Mucosa of descending colon (tissue), 3 donors: ENCODE results near the gene FOXP1. TPM values are rescaled to one million over a fixed set of nuclear protein-coding genes. Genes with fewer than 3 reads are reported as not detected.

Experiments
- ATAC-seq: fragments of 200-7000 bp; cut with Tn5 transposase; one replicate; pipeline ENCODE4 v1.9.1; 2020; ENCODE audit warnings: mild to moderate bottlenecking, moderate library complexity
- DNase-seq, 3 donors: peaks; one replicate each; pipeline ENCODE4 v3.0.0-alpha.2; 2020
- H3K36me3 ChIP-seq: fragments of 200-600 bp; one replicate; pipeline ENCODE4 v1.8.0; 2021; ENCODE audit warnings: low read depth, mild to moderate bottlenecking
- H3K4me1 ChIP-seq: fragments of 200-600 bp; one replicate; pipeline ENCODE4 v1.8.0; 2021; ENCODE audit warnings: low read depth, mild to moderate bottlenecking
- H3K4me3 ChIP-seq: fragments of 200-600 bp; one replicate; pipeline ENCODE4 v1.8.0; 2021; ENCODE audit warnings: mild to moderate bottlenecking
- H3K9me3 ChIP-seq: fragments of 200-600 bp; one replicate; pipeline ENCODE4 v1.8.0; 2021; ENCODE audit warnings: mild to moderate bottlenecking
- intact Hi-C, 2 donors: fragments of 100-400 bp; cut with DNase I in 1 of 2; cut with micrococcal nuclease in 1 of 2; formaldehyde crosslinking; loops; one replicate each; pipeline versions ENCODE4 v1.11.0 to v1.11.1; 2022; cut with DNase I, micrococcal nuclease
- total RNA-seq, 3 donors: library from RNA; stranded (reverse); fragmentation: NEBNext Ultra II Directional in 2 of 3; extraction: Animal tissue kit (Norgen Biotek cat#: 25700) in 2 of 3; gene quantifications; one replicate each; pipeline versions ENCODE4 v1.2.1 to v1.2.4, GENCODE V29; 2021 to 2023
- TF ChIP-seq, protein P1 (sequence below): fragments of 200-600 bp; IDR thresholded peaks from one replicate; pipeline ENCODE4 v1.8.0; 2022; ENCODE audit warnings: antibody characterized with exemption, mild to moderate bottlenecking
- donor health status: DM: no; HTN: no; CAD: no; lungs with moderate emphysema.
- donor health status: DM: no; HTN: no; CAD: no.
- donor health status: DM: no; HTN: yes; CAD: no.

Gene FOXP1
- total RNA-seq, 3 donors from 2014 or later, result 133 to 217 (median 214) TPM

DNA sequence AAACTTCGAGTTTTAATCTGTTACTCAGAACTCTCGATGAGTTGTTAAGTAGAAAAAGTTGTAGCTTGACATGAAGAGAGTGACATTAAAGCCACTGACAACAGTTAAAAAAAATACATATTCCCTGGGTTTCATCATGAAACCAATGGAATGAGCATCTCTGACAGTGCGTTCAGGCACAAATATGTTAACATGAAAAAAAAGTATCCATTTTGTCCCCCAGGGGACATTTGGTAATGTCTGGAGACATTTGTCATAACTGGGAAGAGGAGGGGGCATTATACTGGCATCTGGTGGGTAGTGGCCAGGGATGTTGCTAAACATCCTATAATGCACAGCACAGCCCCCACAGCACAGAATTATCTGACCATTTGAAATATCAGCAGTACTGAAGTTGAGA lies 14.8 kb upstream of the FOXP1 start:
- DNase-seq (no peak), ATAC-seq (no peak)
- Histone ChIP-seq H3K36me3 (no peaks in the 10 kb centered on the region), H3K4me3 (no peak overlapping the region), H3K4me1 (no peaks in the 10 kb centered on the region), H3K9me3 (no peaks in the 10 kb centered on the region)
- TF ChIP-seq, protein P1, sequence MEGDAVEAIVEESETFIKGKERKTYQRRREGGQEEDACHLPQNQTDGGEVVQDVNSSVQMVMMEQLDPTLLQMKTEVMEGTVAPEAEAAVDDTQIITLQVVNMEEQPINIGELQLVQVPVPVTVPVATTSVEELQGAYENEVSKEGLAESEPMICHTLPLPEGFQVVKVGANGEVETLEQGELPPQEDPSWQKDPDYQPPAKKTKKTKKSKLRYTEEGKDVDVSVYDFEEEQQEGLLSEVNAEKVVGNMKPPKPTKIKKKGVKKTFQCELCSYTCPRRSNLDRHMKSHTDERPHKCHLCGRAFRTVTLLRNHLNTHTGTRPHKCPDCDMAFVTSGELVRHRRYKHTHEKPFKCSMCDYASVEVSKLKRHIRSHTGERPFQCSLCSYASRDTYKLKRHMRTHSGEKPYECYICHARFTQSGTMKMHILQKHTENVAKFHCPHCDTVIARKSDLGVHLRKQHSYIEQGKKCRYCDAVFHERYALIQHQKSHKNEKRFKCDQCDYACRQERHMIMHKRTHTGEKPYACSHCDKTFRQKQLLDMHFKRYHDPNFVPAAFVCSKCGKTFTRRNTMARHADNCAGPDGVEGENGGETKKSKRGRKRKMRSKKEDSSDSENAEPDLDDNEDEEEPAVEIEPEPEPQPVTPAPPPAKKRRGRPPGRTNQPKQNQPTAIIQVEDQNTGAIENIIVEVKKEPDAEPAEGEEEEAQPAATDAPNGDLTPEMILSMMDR, result no peak
- intact Hi-C loops, result loop anchor here in 1 of 2 donors (10.0 kb wide), 1 partner anchor 1063 kb away; no protein-coding TSS in a partner anchor

DNA sequence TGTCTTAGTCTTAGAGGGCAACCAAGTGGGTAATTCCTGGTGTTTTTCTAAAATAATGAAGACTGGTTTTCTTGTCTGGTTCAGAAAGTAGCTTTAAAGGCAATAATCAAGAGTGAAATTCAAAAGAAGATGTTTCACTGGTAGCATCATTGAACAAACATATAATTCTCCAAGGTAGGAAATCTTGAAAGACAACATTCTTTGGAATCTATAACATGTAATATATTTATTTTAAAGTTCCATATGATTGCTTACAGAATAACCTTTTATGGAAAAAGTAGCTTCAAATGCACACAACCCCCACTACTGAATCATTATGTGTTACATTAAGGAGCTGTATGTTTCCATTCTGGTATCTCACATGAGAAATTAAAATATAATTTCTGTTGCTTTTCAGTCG lies 13.8 kb upstream of the FOXP1 start:
- ATAC-seq, result no peak
- no peak for DNase-seq
- no peaks in the 10 kb centered on the region for H3K36me3 ChIP-seq
- TF ChIP-seq, protein P1, result no peak
- H3K4me1 ChIP-seq, result no peaks in the 10 kb centered on the region
- no peak overlapping the region for H3K4me3 ChIP-seq
- intact Hi-C loops, result loop anchor here in 1 of 2 donors (10.0 kb wide), 1 partner anchor 1062 kb away; no protein-coding TSS in a partner anchor
- no peaks in the 10 kb centered on the region for H3K9me3 ChIP-seq

DNA sequence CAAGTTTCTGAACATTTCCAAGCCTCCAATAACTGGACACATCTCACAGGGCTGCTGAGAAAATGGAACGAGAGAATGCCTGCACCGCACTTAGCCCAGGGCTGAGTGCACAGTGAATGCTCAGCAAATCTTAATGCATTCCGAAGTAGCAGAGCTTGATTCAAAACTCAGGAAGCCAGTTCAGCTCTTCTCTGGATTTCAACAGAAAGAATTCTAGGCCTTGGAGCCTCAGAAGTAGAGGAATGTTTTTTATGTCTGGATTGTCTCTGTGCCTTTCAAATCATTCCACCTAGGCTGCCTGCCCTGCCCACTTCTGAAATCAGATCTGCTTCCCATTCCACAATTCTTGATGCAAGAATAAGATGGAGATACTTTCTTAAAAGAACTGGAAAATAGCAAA lies 9.6 kb upstream of the FOXP1 start:
- DNase-seq (no peak), ATAC-seq (no peak)
- Histone ChIP-seq H3K4me3 (no peak overlapping the region), H3K4me1 (no peaks in the 10 kb centered on the region), H3K9me3 (no peaks in the 10 kb centered on the region), H3K36me3 (no peaks in the 10 kb centered on the region)
- TF ChIP-seq, protein P1, result no peak
- intact Hi-C loops, result loop anchor here in 1 of 2 donors (10.0 kb wide), 1 partner anchor 1058 kb away; no protein-coding TSS in a partner anchor

DNA sequence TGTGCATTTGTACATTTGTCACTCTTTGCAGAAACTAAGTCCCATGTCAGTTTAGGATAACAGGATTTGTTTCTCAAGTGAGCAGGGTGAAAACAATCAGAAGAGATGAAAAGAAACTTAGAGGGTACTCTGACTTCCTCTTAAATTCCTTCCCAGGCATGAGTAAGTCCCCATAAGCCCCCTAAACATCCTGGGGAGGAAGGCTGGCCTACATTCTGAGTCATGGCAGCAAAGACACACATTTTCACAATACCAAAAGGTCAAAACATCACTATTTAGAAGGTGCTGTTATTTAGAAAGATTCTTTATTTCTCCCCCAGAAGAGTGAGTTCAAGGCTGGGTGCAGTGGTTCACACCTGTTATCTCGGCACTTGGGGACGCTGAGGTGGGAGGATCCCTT lies 7.6 kb upstream of the FOXP1 start:
- TF ChIP-seq, protein P1, result no peak
- Histone ChIP-seq H3K9me3 (no peaks in the 10 kb centered on the region), H3K36me3 (no peaks in the 10 kb centered on the region), H3K4me1 (peaks cover 2% of the 10 kb centered on the region), H3K4me3 (no peak overlapping the region)
- intact Hi-C loops, result loop anchor here in 1 of 2 donors (10.0 kb wide), 1 partner anchor 1056 kb away; no protein-coding TSS in a partner anchor
- ATAC-seq, result no peak
- DNase-seq, result no peak

DNA sequence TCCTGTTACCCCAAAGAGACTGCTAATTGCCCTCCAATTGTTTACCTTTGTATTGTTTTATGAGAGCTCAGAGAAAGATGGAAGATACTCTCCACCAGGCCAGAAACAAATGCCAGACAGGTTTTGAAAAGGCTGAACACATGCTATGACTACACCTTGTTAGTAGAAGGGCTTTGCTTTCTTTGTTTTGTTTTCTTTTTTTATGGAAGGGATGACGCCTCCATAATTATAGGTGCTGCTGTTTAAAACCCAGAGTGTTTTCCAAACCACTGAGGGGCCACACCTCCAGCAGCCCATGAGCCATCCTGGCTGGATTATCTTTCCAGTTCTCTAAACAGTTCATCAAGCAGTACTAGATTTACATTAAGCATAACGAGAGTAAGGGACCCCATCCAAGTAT lies 5.6 kb upstream of the FOXP1 start:
- no peak for DNase-seq
- H3K4me1 ChIP-seq, result peaks cover 12% of the 10 kb centered on the region
- H3K36me3 ChIP-seq, result no peaks in the 10 kb centered on the region
- no peak for ATAC-seq
- H3K9me3 ChIP-seq, result no peaks in the 10 kb centered on the region
- TF ChIP-seq, protein P1, result no peak
- intact Hi-C loops, result loop anchor here (10.0 kb wide), 2 partner anchors 274 to 534 kb away; no protein-coding TSS in a partner anchor
- no peak overlapping the region for H3K4me3 ChIP-seq

DNA sequence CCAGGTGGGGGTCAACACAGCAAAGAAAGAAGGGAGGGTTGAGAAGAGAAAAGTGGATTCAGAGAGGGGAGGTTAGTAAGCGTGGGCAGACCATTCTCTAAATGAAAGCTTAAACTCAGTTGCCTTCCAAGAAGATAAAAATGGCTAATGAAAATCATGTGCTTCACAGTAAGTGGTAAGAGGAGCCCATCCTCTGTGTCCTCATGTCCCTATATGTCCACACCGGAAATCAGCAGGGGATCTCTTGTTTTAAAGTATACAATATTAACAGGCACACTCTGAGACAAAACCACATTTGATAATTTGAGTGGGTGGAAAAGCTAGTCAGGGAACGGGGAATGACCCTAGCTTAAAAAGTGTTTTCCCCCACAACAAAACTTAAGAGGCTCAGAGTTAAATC lies 4.4 kb upstream of the FOXP1 start:
- Histone ChIP-seq H3K4me1 (peaks cover 12% of the 10 kb centered on the region), H3K9me3 (no peaks in the 10 kb centered on the region), H3K4me3 (no peak overlapping the region), H3K36me3 (no peaks in the 10 kb centered on the region)
- ATAC-seq (no peak), DNase-seq (no peak)
- TF ChIP-seq, protein P1, result no peak
- intact Hi-C loops, result loop anchor here (10.0 kb wide), 2 partner anchors 273 to 533 kb away; no protein-coding TSS in a partner anchor
